ENCODE data around the gene SLC6A18.

Gene SLC6A18

GRCh38 chr5:1276930-1277329, 51.7 kb downstream of the SLC6A18 start:
- no peak overlapping the region for H3K4me3 ChIP-seq (ENCODE audit: low read depth, low read length)
- no peak for TF ChIP-seq CTCF (conservative IDR thresholded peaks at IDR 0.05; ENCODE audit: low read depth, low read length)
- DNase-seq (ENCODE audit: low read depth) = no peak

GRCh38 chr5:1277331-1277730, 52.1 kb downstream of the SLC6A18 start:
- no peak for DNase-seq (ENCODE audit: low read depth)
- no peak for TF ChIP-seq CTCF (conservative IDR thresholded peaks at IDR 0.05; ENCODE audit: low read depth, low read length)
- no peak overlapping the region for H3K4me3 ChIP-seq (ENCODE audit: low read depth, low read length)

GRCh38 chr5:1277781-1278180, 52.6 kb downstream of the SLC6A18 start:
- H3K4me3 ChIP-seq (ENCODE audit: low read depth, low read length) = no peak overlapping the region
- no peak for TF ChIP-seq CTCF (conservative IDR thresholded peaks at IDR 0.05; ENCODE audit: low read depth, low read length)
- no peak for DNase-seq (ENCODE audit: low read depth)

GRCh38 chr5:1278216-1278615, 53.0 kb downstream of the SLC6A18 start:
- no peak for DNase-seq (ENCODE audit: low read depth)
- no peak overlapping the region for H3K4me3 ChIP-seq (ENCODE audit: low read depth, low read length)
- TF ChIP-seq CTCF (conservative IDR thresholded peaks at IDR 0.05; ENCODE audit: low read depth, low read length) = no peak

GRCh38 chr5:1278656-1279442, 53.7 kb downstream of the SLC6A18 start:
- TF ChIP-seq CTCF (conservative IDR thresholded peaks at IDR 0.05; ENCODE audit: low read depth, low read length) = no peak
- DNase-seq (ENCODE audit: low read depth) = no peak
- H3K4me3 ChIP-seq (ENCODE audit: low read depth, low read length) = no peak overlapping the region

- no peak overlapping the region for H3K4me3 ChIP-seq (ENCODE audit: low read depth, low read length)
- no peak for DNase-seq (ENCODE audit: low read depth)
- TF ChIP-seq CTCF (conservative IDR thresholded peaks at IDR 0.05; ENCODE audit: low read depth, low read length) = no peak
Observed at GRCh38 chr5:1279443-1280151, 54.4 kb downstream of the SLC6A18 start.

Data from choroid plexus epithelial cell (primary cell).